T-helper 2 cell treated with Interferon-gamma antibody and Interleukin-4, amounts not matched to agents 5 μg/mL and 100 μg/mL, for 36 hours (primary cell): ENCODE data around the gene AP1S1.

Source experiments
- DNase-seq: peaks from one replicate; pipeline ENCODE4 v3.0.0; 2021; ENCODE audit warnings: low spot score
- H3K27ac Mint-ChIP-seq: one replicate; pipeline ENCODE4 v1.8.0; 2021; ENCODE audit warnings: mild to moderate bottlenecking, mixed read lengths
- H3K27me3 Mint-ChIP-seq: one replicate; pipeline ENCODE4 v1.8.0; 2021; ENCODE audit warnings: low read depth, mixed read lengths
- H3K36me3 Mint-ChIP-seq: one replicate; pipeline ENCODE4 v1.8.0; 2021; ENCODE audit warnings: low read depth, mixed read lengths
- H3K4me1 Mint-ChIP-seq: one replicate; pipeline ENCODE4 v1.8.0; 2021; ENCODE audit warnings: low read depth, mixed read lengths
- H3K4me3 Mint-ChIP-seq: one replicate; pipeline ENCODE4 v1.8.0; 2022; ENCODE audit warnings: mild to moderate bottlenecking, moderate library complexity, mixed read lengths
- H3K9me3 Mint-ChIP-seq: one replicate; pipeline ENCODE4 v1.8.0; 2021; ENCODE audit warnings: mixed read lengths

AP1S1 gene

DNA sequence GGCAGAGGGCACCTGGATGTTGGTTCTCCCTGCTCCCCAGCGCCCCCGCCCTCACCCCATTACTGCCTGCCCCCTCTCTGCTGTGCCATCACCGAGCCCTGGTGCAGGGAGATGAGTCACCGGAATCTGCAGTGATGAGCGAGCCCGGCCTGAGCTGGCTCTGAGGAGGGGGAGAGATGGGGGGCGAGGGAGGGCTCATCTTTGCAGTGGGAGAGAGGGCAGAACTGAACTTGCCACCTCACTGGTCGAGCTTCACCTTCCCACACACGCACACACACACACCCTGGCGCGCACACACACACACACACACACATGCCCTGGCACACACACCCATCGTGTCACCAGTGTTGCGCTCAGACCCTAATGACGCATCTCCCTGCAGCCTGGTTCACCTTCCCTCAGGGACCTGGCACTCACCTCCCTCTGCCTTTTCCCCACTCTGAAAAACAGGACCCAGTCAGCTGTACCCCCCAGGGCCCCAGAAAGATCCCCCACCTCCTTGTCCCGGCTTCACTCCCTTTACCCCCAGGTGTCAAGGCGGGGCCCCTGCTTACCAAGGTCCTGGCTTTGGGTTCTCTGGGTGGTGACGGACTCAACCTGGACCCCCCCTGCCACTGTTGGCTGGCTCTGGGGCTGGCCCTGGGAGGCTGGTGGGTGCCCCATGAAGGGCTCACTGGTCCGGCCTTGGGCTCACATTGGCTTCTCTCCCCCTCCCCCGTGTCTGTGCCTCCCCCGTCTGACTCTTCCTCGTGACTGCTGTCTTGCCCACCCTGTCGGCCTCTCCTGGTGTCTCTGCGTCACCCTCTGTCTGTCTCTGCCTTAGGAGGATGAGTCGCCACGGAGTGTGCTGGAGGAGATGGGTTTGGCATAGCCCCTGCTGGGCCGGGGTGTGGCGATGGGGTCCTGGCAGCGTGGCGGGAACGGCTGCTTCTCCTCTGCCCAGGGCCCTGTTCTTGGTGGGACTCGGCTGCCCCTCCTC is 5.7 kb downstream of the AP1S1 start:
- H3K4me3 Mint-ChIP-seq, result no peak overlapping the region
- H3K27ac Mint-ChIP-seq, result no peak overlapping the region
- peaks cover 12% of the 10 kb centered on the region for H3K27me3 Mint-ChIP-seq
- DNase-seq, result no peak
- H3K4me1 Mint-ChIP-seq, result peaks cover 10% of the 10 kb centered on the region
- no peaks in the 10 kb centered on the region for H3K9me3 Mint-ChIP-seq
- peaks cover 10% of the 10 kb centered on the region for H3K36me3 Mint-ChIP-seq

- no peak overlapping the region for H3K4me3 Mint-ChIP-seq
- peaks cover 10% of the 10 kb centered on the region for H3K36me3 Mint-ChIP-seq
- no peaks in the 10 kb centered on the region for H3K9me3 Mint-ChIP-seq
- DNase-seq, result no peak
- no peak overlapping the region for H3K27ac Mint-ChIP-seq
- H3K27me3 Mint-ChIP-seq, result peaks cover 21% of the 10 kb centered on the region
- peaks cover 10% of the 10 kb centered on the region for H3K4me1 Mint-ChIP-seq
Measured at GRCh38 chr7:101160910-101161309, 6.6 kb downstream of the AP1S1 start.

GRCh38 chr7:101161692-101162471 is 7.6 kb downstream of the AP1S1 start:
- no peak for DNase-seq
- H3K4me3 Mint-ChIP-seq, result peak overlapping the region; percentile 70
- no peaks in the 10 kb centered on the region for H3K9me3 Mint-ChIP-seq
- peaks cover 14% of the 10 kb centered on the region for H3K4me1 Mint-ChIP-seq
- no peak overlapping the region for H3K27ac Mint-ChIP-seq
- H3K27me3 Mint-ChIP-seq, result peaks cover 30% of the 10 kb centered on the region
- H3K36me3 Mint-ChIP-seq, result peaks cover 9% of the 10 kb centered on the region

GRCh38 chr7:101162551-101163278 is 8.4 kb downstream of the AP1S1 start:
- DNase-seq, result peak; percentile 22
- Mint-ChIP-seq H3K36me3 (peaks cover 8% of the 10 kb centered on the region), H3K27ac (no peak overlapping the region), H3K4me3 (peak overlapping the region; percentile 70), H3K27me3 (peaks cover 38% of the 10 kb centered on the region), H3K4me1 (peaks cover 19% of the 10 kb centered on the region), H3K9me3 (no peaks in the 10 kb centered on the region)

GRCh38 chr7:101163279-101164070 is 9.2 kb downstream of the AP1S1 start:
- Mint-ChIP-seq H3K36me3 (peaks cover 5% of the 10 kb centered on the region), H3K27me3 (peaks cover 45% of the 10 kb centered on the region), H3K4me1 (peaks cover 22% of the 10 kb centered on the region), H3K27ac (no peak overlapping the region), H3K9me3 (no peaks in the 10 kb centered on the region), H3K4me3 (peak overlapping the region; percentile 76)
- peak; percentile 30 for DNase-seq

DNA sequence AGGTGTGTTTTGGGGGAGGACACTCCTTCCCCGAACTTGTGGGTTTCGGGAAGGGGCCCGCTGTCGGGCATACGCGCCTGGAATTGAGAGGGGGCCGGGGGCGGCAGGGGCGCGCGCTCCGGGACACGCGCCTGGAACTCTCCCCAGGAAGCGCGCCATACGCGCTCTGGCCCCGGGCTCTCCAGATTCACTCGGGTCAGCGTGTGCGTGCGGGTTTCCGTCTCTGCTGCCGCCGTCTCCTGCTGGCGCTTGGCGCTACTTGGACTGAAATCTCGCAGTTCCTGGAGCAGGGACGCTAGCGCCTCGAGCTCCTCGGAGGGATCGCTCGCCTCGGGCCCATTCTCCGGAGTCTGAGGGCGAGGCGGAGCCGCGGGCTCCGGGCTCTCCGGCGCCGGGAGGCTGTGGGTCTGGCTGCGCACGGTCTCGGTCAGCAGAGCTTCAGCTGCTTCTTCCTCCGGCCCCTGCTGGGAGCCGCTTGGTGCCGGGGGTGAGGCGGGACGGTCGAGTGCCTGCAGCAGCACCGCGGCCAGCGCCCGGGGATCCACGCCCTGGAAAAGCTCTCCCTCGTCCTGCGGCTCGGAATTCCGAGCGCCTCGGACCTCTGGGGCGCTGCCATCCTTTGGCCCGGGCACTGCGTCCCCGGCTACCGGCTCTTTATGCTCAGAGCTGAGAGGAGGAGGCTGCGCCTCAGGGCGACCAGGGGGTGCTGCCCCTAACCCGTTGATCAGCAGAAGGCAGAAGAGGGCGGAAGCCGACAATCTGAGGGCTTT is 10.0 kb downstream of the AP1S1 start:
- Mint-ChIP-seq H3K27me3 (peaks cover 51% of the 10 kb centered on the region), H3K4me3 (peak overlapping the region; percentile 45), H3K27ac (no peak overlapping the region), H3K36me3 (peaks cover 5% of the 10 kb centered on the region), H3K9me3 (no peaks in the 10 kb centered on the region), H3K4me1 (peaks cover 26% of the 10 kb centered on the region)
- DNase-seq, result no peak

- Mint-ChIP-seq H3K36me3 (no peaks in the 10 kb centered on the region), H3K27ac (peak within 1 kb of the TSS; percentile 73)
Measured at GRCh38 chr7:101165075-101165957, 11.0 kb downstream of the AP1S1 start, which contains the start of gene VGF. Gene VGF (minus strand): TSS chr7:101165569. CDS start chr7:101164843, 726 bp downstream.

GRCh38 chr7:101165958-101166647 is 11.8 kb downstream of the AP1S1 start:
- DNase-seq, result no peak
- Mint-ChIP-seq H3K4me3 (peak overlapping the region; percentile 88), H3K36me3 (no peaks in the 10 kb centered on the region), H3K9me3 (no peaks in the 10 kb centered on the region), H3K4me1 (peaks cover 41% of the 10 kb centered on the region), H3K27me3 (peaks cover 69% of the 10 kb centered on the region), H3K27ac (peak overlapping the region; percentile 73)

More at GRCh38 chr7:101165075-101165957, 11.0 kb downstream of the AP1S1 start, which contains the start of gene VGF:
- Mint-ChIP-seq H3K4me3 (peak within 1 kb of the TSS; percentile 88), H3K27me3 (peaks cover 61% of the 10 kb centered on the region), H3K9me3 (no peaks in the 10 kb centered on the region), H3K4me1 (peaks cover 33% of the 10 kb centered on the region)
- peak; percentile 93 for DNase-seq

- Mint-ChIP-seq H3K27me3 (peaks cover 74% of the 10 kb centered on the region), H3K4me3 (no peak overlapping the region), H3K36me3 (no peaks in the 10 kb centered on the region), H3K4me1 (peaks cover 46% of the 10 kb centered on the region), H3K27ac (no peak overlapping the region), H3K9me3 (no peaks in the 10 kb centered on the region)
- no peak for DNase-seq
Measured at GRCh38 chr7:101166648-101166908, 12.3 kb downstream of the AP1S1 start.

- Mint-ChIP-seq H3K4me3 (no peak overlapping the region), H3K9me3 (no peaks in the 10 kb centered on the region), H3K27me3 (peaks cover 78% of the 10 kb centered on the region), H3K27ac (peak overlapping the region; percentile 41), H3K36me3 (no peaks in the 10 kb centered on the region), H3K4me1 (peaks cover 49% of the 10 kb centered on the region)
- DNase-seq, result no peak
Measured at GRCh38 chr7:101166909-101167644, 12.8 kb downstream of the AP1S1 start.
